NCI-H446 (cell line): ENCODE data around the gene RAB13.

ENCODE experiments used
- DNase-seq, 2 experiments: peaks; one replicate each; lab custom pipeline; 2025; lab: John Stamatoyannopoulos, UW

Gene RAB13

DNA sequence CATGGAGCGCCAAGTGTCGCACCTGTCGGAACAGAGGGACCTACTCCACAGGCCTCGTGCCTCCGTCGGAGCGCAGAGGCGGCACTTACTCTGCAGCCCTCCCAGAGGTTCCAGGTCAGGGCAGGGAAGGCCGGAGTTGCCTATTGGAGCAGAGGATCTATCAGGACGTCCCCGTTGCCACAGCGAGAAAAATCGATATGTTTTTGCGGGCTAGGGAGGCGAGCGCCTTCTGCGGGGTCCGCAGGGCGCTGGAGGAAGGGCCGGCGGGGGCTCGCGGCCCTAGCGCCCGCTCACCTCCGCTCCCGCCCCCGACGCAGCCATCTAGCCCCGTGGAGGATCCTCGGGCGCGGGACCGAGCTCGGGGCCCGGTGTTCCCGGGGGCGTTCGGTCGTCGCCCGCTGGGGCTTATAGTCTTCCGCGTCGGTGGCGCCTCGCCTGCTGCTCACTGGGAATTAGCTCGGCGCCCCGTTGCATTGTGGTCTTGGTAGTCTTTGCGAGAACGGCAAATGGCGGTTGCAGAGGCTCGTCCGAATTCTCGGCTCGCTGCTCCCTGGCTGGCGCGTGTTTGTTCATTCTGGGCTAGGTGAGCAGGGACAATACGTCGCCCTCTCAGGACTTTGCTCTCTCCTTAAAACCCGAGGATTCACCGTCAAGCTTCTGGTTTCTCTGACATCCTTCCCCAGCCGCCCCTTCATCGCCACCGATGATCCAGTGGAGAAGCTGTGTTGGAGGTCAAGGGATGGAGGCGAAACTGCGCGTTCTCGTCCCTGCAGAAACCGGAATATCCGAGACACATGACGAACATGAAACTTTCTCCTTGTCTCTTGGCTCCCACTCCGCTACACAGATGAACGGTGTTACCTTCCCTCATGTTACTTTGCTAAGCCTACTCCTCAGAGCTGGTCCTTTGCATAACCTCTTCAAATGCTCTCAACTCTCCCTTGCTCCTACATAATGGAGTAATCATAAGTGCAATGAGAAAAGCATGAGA is 8.6 kb downstream of the RAB13 start, which contains the start of gene JTB:
Gene JTB, minus strand, starts transcription at position 425 of the 991 bp plus-strand sequence. Its CDS starts 422 bp downstream, at position 3.
- DNase-seq = peak; percentile 53 to 81

DNA sequence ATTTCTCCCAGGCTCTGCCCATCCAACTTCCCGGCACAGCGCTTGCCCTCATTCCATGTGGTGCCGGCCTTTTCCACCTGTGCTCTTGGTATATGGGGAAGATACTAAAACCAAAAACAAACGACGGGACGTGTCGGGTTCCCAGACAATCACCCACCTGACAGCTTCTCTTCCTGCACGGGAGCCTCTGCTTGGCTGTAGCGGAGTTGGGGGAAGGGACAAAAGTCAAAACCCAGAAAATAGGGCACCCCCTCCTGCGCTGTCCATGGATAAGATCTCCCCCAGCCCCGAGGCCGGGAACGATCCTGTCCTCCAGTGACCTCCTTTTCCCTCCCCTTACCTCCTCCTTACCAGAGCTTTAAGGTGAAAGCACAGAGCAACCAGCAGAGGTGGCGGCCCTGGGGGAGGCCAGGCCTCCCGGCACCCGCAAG is 9.3 kb downstream of the RAB13 start:
- DNase-seq = no peak

- DNase-seq = no peak
Observed at GRCh38 chr1:153973525-153973924, 12.6 kb downstream of the RAB13 start.

DNA sequence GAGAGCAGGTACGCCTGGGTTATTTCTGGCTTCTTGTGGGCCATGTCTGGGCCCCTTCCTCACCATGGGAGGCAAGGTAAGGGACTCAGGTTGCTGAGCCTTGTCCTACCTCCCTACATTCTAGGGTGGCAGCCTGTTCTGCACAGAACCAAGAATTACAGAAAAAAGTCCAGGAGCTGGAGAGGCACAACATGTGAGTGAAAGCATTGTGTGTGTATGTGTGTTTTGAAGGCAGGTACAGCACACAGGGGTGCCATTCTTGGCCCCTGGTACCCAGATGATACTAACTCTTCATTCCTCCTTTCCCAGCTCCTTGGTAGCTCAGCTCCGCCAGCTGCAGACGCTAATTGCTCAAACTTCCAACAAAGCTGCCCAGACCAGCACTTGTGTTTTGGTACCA is 13.1 kb downstream of the RAB13 start:
- DNase-seq = no peak

DNA sequence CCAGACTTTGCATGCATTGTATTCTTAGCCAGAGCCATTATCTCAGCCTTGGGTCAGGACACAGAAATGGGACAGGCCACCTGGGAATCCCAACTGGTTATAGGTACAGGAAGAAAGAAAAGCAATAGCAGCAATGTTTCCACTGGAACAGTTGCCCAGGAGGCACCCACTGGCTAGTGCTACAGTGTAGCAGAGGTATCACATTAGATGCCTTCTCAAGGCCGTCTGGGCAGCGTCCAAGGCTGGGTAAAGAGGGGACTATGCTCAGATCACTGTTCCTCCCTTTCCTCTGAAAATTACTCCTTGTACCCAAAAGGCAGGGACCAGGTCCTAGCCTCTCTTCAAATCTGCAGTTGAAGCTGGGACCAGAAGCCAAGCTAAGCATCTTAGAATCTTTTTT is 15.8 kb downstream of the RAB13 start:
- DNase-seq = no peak

GRCh38 chr1:153968972-153969371 is 17.2 kb downstream of the RAB13 start:
- DNase-seq = no peak

- no peak for DNase-seq
Observed at GRCh38 chr1:153968408-153968807, 17.7 kb downstream of the RAB13 start.

GRCh38 chr1:153968000-153968363 is 18.2 kb downstream of the RAB13 start:
- no peak for DNase-seq

DNA sequence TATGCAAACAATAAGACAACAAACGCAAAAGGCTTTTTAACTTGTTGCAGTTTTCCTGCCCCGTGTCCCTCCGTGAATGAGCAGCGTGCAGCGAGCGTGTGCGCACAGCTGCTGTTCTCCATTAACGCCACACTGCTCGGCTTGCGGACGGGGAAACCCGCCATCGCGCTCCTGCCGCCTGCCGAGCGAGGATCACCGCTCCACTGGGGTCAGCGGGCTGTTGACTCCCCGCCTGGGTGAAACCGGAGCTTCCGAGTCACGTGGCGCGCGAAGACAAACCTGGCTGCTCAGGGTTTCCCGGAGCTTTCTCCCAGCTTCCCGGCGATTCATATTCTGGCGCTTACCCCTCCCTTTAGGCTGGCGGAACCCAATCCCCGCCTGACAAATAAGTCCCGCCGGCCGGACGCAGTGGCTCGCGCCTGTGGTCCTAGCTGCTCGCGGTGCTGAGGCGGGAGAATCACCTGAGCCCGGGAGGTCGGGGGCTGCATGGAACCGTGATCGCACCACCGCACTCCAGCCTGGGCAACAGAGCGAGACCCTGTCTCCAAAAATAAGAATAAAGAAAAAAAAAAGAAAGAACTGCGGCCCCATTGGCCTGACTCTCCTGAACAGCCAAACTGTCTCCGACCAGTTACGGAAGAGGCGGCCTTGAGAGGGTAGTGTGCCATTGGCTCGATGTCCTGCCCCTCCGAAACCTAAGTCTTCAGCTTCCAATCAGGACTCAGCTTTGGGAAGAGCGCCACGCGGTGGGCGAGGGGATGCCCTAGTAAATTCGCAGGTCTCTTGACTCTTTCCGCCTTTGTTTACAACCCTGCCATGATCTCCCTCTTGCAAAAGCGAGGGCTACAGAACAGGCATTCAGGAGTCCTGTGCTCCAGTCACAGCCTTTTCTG is 18.8 kb downstream of the RAB13 start, which contains the start of gene CREB3L4:
Gene CREB3L4, plus strand, starts transcription at position 796 of the 893 bp plus-strand sequence. CDS start 624 bp downstream, outside the sequence.
- DNase-seq = peak; percentile 96 to 98

DNA sequence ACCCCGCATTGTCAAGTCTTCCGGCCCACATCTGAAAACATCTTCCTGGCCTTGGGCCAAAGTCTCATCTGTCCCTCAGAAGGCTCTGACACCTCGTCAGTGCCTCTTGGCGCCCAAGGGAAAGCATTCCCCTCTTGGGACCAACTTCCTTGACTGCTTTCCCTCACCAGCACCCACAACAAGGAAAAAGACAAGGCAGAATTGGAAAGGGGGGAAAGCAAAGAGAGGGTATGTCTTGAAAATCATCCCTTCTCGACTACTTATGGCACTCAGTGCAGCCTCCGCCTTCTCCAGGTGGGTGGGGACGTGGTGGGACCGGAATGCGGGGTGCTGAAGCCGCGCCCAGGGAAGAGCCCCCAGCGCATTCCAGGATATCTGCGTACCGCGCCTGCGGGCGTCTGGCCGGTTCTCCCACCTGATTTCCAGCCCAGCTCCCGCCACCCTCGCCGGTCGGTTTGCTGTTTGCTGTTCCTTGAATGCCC is 22.2 kb downstream of the RAB13 start:
- DNase-seq = peak in 1 of 2 experiments; percentile 40

- DNase-seq = peak; percentile 97 to 98
Observed at GRCh38 chr1:153963030-153963849, 22.9 kb downstream of the RAB13 start, which contains the start of gene SLC39A1. Gene SLC39A1, minus strand, starts transcription at chr1:153963537. Its CDS starts 822 bp downstream, at chr1:153962715.

DNA sequence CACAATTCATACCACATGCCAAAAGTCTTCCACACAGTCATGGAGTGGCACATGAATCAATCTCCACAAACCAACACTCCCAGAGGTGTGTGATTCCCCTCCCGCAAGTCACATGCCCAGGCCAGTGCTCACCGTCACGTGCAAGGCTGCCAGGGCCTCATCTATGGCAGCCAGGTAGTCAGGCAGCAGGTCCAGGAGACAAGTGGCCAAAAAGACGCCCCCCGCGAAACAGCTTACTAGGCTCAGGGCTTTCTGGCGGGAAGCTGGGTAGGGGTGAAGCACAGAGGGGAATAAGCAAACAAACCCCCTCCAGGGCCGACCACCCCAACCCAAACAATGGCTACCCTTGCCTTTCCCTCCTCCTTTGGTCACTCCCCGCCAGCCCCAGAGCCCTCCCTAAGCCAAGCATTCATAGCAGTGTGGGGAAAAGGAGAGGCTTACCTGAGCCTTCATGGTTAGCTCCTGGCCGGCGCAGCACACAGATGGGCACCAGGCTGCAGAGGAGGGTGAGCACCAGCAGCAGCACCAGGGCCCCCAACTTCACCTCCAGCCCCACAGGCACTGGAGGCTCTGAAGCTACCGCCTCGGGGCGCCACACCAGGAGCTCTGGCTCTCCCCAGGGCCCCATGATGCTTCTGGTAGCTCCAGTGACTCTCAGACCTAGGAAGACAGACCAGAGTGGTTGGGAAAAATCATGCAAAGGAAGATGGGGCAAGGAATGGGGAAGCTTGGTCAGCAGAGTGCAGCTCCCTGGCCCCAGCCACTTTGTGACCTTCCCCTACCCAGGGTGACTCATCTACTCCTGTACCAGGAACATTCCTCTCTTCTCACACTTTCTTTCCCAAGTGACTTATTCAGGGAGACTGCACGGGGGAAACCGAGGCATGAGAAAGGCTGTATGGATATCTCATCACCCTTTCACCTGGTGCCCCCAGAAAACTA is 23.8 kb downstream of the RAB13 start:
- DNase-seq = no peak

GRCh38 chr1:153961421-153961820 is 24.7 kb downstream of the RAB13 start:
- DNase-seq = no peak

- no peak for DNase-seq
Observed at GRCh38 chr1:153960206-153960605, 25.9 kb downstream of the RAB13 start.

GRCh38 chr1:153959454-153959853 is 26.7 kb downstream of the RAB13 start:
- no peak for DNase-seq

- no peak for DNase-seq
Observed at GRCh38 chr1:153958961-153959260, 27.2 kb downstream of the RAB13 start.

DNA sequence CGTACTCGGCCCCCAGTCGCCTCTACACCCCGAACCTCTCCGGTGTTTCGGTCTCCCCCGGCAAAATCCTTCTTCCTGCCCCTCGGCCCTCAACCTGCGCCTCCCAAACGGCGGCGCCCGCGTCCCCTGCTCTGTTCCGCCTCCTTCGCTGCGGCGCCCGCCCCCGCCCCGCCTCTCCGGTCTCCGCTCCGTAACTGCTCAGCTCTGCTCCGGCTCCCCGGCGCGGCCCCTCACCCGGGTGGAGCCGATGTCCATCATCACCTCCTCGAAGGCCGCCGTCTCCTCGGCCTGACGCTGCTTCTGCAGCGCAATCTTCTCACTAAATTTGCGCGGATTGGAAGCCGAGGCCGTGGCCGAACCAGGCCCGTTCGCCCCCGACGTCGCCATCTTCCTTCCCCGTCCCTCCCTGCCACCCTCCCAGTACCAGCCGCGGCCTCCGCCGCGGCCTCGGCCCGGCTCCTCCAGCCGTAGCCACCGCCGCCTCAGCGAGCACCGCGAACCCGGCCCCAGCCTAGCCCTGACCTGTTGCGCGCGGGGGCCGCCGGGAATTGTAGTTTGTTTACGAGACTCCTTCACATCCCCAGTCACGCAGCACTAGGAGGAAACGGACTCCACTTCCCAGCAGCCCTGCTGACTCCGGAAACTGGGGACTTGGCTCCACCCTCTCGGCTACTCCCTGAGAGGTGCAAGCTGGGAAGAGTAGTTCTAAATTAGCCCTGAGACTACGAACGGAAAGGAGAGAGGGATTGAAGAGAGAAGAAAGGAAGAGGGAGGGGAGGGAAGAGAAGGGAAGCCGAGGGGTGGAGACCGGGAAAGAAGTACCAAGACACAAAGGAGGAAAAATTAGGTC is 27.8 kb downstream of the RAB13 start, which contains the start of gene CRTC2:
Gene CRTC2, minus strand, starts transcription at position 502 of the 850 bp plus-strand sequence. Its CDS starts 115 bp downstream, at position 387.
- DNase-seq = peak; percentile 98

DNA sequence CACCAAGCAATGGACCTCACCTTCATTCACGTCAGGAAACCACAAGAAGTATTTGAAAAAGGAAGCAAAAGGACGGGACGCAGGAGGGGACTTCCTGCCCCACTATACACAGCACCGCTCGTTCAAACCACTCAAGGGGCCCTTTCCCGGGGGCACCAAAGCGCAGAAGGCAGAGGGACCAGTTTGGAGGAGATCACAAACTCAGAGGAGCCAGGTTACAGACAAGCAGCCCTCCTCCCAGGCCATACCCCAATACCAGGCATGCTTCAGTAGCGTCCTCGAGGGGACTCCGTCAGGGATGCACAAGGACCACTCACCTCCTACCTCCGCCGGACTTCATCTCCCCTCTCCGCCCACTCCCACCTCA is 28.4 kb downstream of the RAB13 start:
- DNase-seq = no peak
